ENCODE measurements around the gene LMTK3. TPM values are rescaled to one million over a fixed set of nuclear protein-coding genes. Genes with fewer than 3 reads are reported as not detected.

Gene LMTK3
- total and polyA plus RNA-seq, 2 of the 4 experiments (the other 2 are of a cell fraction) = 0.18 to 0.87 TPM

- H3K4me3 ChIP-seq (ENCODE audit: insufficient read depth, low read depth, low read length) = no peak overlapping the region
- H4K91ac ChIP-seq (ENCODE audit: insufficient read depth, low read depth, low read length) = no peak overlapping the region
- no peak overlapping the region for H3K27ac ChIP-seq (ENCODE audit: insufficient read depth, low read length)
- dilution Hi-C loops (cut with HindIII; ENCODE audit: low sequenced_read_pairs, unreplicated experiment) = no loop called here
- no peak overlapping the region for H3K4ac ChIP-seq (ENCODE audit: low read depth, low read length)
- H3K4me2 ChIP-seq (ENCODE audit: low read depth, low read length) = no peak overlapping the region
- in situ Hi-C loops (cut with MboI; ENCODE audit: low sequenced_read_pairs) = no loop called here
- no peaks in the 10 kb centered on the region for H3K9me1 ChIP-seq (ENCODE audit: insufficient read depth, low read length)
- intact Hi-C loops (cut with micrococcal nuclease) = no loop called here
- no peak for TF ChIP-seq RCOR1 (IDR thresholded peaks at IDR 0.05; ENCODE audit: insufficient replicate concordance, low read length)
- no peak for TF ChIP-seq MAFK (IDR thresholded peaks at IDR 0.05; ENCODE audit: low read depth, low read length)
- TF ChIP-seq CTCF (conservative IDR thresholded peaks at IDR 0.05; ENCODE audit: low read depth, low read length) = no peak
- TF ChIP-seq POLR2A (IDR thresholded peaks at IDR 0.05; ENCODE audit: low read depth, low read length) = no peak
- no peak for TF ChIP-seq SMC3 (IDR thresholded peaks at IDR 0.05; ENCODE audit: low read depth, low read length)
- no peak for TF ChIP-seq MXI1 (IDR thresholded peaks at IDR 0.05; ENCODE audit: borderline replicate concordance, low read depth, low read length)
- TF ChIP-seq RAD21 (IDR thresholded peaks at IDR 0.05; ENCODE audit: low read length) = no peak
- no peak for TF ChIP-seq NFE2L2 (IDR thresholded peaks at IDR 0.05; ENCODE audit: low read depth, low read length)
- no peak for TF ChIP-seq CHD1 (IDR thresholded peaks at IDR 0.05; ENCODE audit: low read depth, low read length)
- no peak for TF ChIP-seq RFX5 (IDR thresholded peaks at IDR 0.05; ENCODE audit: low read depth, low read length)
- TF ChIP-seq BHLHE40 (IDR thresholded peaks at IDR 0.05; ENCODE audit: low read depth, low read length) = no peak
- no peak for TF ChIP-seq USF2 (IDR thresholded peaks at IDR 0.05; ENCODE audit: low read depth, low read length)
- no peak for TF ChIP-seq ELK1 (IDR thresholded peaks at IDR 0.05; ENCODE audit: borderline replicate concordance, low read depth, low read length)
- TF ChIP-seq MAZ (IDR thresholded peaks at IDR 0.05; ENCODE audit: borderline replicate concordance, low read depth, low read length) = no peak
- TF ChIP-seq FOS (IDR thresholded peaks at IDR 0.05; ENCODE audit: low read depth, low read length) = no peak
- TF ChIP-seq CEBPB (IDR thresholded peaks at IDR 0.05; ENCODE audit: low read depth, low read length) = no peak
- H2BK120ac ChIP-seq (ENCODE audit: low read depth, low read length) = no peak overlapping the region
- no peaks in the 10 kb centered on the region for H3K79me1 ChIP-seq (ENCODE audit: low read depth in 1 of 2, low read length in 2 of 2)
- no peak overlapping the region for H2BK15ac ChIP-seq (ENCODE audit: low read depth, low read length)
- WGBS, 2 experiments (ENCODE audit: extremely low coverage in 2 of 2, insufficient read length in 1 of 2) = 55% methylated on average over 4 of the region's 5 CpGs; no CpG with 5 or more reads in 1 of the 2 experiments
- peaks cover 9% of the 10 kb centered on the region for H3K27me3 ChIP-seq (ENCODE audit: control insufficient read depth, insufficient read depth, low read length)
- ChIA-PET POLR2A (ENCODE audit: unreplicated experiment) (no interaction called here), CTCF (no interaction called here)
- H3K9ac ChIP-seq (ENCODE audit: low read depth, low read length) = no peak overlapping the region
- no peak overlapping the region for H3K23ac ChIP-seq (ENCODE audit: low read depth, low read length)
- H2AK9ac ChIP-seq (replicated peaks; ENCODE audit: low read depth, low read length, poor library complexity) = no peak overlapping the region
- no peak overlapping the region for H2AK5ac ChIP-seq (ENCODE audit: low read depth, low read length)
- peaks cover 7% of the 10 kb centered on the region for H3K4me1 ChIP-seq (ENCODE audit: control insufficient read depth, insufficient read depth, low read length)
- no peaks in the 10 kb centered on the region for H3K9me3 ChIP-seq (ENCODE audit: control insufficient read depth, insufficient read depth, low read length)
- H4K5ac ChIP-seq (ENCODE audit: low read depth, low read length) = no peak overlapping the region
- H4K8ac ChIP-seq (ENCODE audit: low read depth in 2 of 2, low read length in 2 of 2) = no peak overlapping the region
- DNase-seq (no peak), ATAC-seq (ENCODE audit: low read depth) (no peak)
- H2BK20ac ChIP-seq (ENCODE audit: low read depth, low read length) = no peak overlapping the region
- no peak overlapping the region for H2BK5ac ChIP-seq (ENCODE audit: low read depth, low read length, poor library complexity, severe bottlenecking)
- no peaks in the 10 kb centered on the region for H4K20me1 ChIP-seq (ENCODE audit: insufficient read depth, low read length)
- no peaks in the 10 kb centered on the region for H3K36me3 ChIP-seq (ENCODE audit: control insufficient read depth, insufficient read depth, low read length)
- no peak overlapping the region for H3K18ac ChIP-seq (ENCODE audit: low read depth, low read length)
- no peak overlapping the region for H3K14ac ChIP-seq (replicated peaks; ENCODE audit: low read depth, low read length)
- H2AFZ ChIP-seq (replicated peaks; ENCODE audit: low read length, poor library complexity) = no peak overlapping the region
- BruUV-seq (replicated peaks) = no TSS peak
- H3K56ac ChIP-seq (ENCODE audit: extremely low read depth, insufficient read depth, low read length) = no peak overlapping the region
Measured at GRCh38 chr19:48549380-48549779, 37.7 kb upstream of the LMTK3 start.

All from IMR-90 (cell line).